Measurements from ENCODE around the gene SPTLC1. TPM values are rescaled to one million over a fixed set of nuclear protein-coding genes. Genes with fewer than 3 reads are reported as not detected.

The SPTLC1 gene
- total and polyA plus RNA-seq, 2 of the 8 experiments (the other 6 are each of a cell fraction or from before 2014, with no cell fraction given), result 34.2 to 62.1 TPM

GRCh38 chr9:92115071-92115858 lies at the start of gene SPTLC1 (continued):
- TF ChIP-seq JUND (IDR thresholded peaks at IDR 0.05; ENCODE audit: low read length), result peak; percentile 37; the same call in 1 of the 2 replicates
